Measurements from ENCODE around the gene SAMD3.
"Not testable (repeated sequence)": the region's sequence is repeated elsewhere in the genome, so short reads cannot be mapped to it uniquely, and the experiment has no call there.

SAMD3 gene, protein sequence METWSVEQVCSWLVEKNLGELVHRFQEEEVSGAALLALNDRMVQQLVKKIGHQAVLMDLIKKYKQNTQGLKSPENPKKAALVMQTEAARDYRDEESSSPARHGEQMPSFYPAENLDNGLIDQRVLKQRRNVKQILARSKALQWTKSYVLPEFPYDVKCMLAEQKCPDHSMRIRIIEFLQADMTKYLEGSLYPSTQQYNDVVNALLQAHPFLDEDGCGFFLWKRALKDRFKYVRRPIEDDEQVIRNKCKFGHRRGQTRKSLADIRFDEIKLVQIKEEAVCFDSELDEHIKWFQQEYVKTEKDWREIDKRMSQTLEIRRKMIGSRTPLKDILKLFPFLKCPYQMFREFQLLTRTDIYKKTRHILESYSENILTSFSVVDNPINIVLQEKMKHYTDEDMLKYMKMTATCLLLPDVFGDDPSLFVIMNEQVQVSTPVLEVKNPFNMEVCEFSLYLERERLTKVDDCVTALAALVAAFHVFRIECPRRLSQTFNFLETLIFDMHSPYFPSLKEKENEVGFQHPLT

GRCh38 chr6:130222775-130223174, at the start of gene SAMD3:
Gene SAMD3 (minus strand): TSS chr6:130222951. CDS start chr6:130215273, 7,678 bp downstream.
- no peak for DNase-seq

GRCh38 chr6:130269969-130270635, 47.4 kb upstream of the SAMD3 start:
- DNase-seq: no peak

DNA sequence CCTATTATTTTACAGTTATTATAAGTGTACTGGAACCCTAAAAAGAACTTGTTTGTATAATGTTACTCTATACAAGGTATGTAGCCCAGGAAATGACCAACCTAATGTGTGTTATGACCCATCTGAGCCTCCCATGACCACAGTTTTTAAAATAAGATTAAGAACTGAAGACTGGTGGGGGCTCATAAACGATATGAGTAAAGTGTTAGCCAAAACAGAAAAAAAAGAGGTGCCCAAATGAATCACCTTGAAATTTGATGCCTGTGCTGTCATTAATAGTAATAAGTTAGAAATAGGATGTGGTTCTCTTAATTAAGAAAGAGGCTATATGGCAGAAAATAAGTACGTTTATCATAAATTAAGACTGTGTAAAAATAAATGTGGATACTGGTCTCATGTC, 42.8 kb upstream of the SAMD3 start:
- not testable (repeated sequence) for DNase-seq

GRCh38 chr6:130262008-130262407, 39.3 kb upstream of the SAMD3 start:
- no peak for DNase-seq

DNA sequence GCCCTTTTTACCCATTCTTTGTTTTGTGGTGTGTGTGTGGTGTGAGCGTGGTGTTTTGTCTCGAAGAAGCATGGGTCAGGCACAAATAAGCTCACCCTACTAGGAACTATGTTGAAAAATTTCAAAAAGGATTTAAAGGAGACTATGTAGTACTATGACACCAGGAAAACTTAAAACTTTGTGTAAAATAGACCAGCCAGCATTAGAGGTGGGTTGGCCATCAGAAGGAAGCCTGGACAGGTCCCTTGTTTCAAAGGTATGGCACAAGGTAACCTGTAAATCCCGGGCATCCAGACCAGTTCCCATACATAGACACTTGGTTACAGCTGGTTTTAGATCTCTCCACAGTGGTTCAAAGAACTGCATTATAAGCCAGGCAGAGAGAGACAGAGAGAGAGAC, 38.8 kb upstream of the SAMD3 start:
- DNase-seq: not testable (repeated sequence)

DNA sequence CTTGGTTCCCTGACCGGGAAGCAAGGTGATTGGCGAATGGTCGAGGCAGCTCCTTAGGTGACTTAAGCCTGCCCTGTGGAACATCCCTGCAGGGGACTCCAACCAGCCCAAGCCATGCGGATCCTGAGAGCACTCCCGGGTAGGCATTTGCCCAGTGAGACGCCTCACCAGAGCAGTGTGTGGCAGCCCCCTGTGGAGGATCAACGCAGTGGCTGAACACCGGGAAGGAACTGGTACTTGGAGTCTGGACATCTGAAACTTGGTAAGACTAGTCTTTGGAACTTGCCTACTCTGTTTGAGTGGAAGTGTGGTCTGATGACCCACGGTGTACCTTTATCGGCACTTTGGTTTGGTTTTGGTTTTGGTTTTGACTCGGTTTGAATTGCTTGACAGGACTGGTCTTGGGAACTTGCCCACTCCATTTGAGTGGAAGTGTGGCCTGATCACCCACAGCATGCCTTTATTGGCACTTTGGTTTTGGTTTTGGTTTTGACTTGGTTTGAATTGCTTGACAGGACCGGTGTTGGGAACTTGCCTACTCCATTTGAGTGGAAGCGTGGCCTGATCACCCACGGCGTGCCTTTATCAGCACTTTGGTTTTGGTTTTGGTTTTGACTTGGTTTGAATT, 38.0 kb upstream of the SAMD3 start:
- not testable (repeated sequence) for DNase-seq

DNA sequence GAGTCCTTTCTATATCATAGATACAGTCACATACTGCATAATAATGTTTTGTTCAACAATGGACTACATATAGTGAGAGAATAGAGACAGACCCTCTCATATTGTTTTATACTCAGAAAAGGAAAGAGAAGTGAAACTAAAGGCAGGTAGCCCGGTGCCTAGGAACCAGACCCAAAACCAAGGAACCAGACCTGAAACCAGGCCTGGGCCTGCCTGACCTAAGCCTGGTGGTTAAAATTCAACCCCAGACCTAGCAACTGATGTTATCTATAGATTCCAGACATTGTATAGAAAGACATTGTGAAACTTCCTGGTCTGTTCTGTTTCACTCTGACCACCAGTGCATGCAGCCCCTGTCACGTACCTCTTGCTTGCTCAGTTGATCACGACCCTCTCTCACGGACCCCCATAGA, 37.3 kb upstream of the SAMD3 start:
- DNase-seq: not testable (repeated sequence)

DNA sequence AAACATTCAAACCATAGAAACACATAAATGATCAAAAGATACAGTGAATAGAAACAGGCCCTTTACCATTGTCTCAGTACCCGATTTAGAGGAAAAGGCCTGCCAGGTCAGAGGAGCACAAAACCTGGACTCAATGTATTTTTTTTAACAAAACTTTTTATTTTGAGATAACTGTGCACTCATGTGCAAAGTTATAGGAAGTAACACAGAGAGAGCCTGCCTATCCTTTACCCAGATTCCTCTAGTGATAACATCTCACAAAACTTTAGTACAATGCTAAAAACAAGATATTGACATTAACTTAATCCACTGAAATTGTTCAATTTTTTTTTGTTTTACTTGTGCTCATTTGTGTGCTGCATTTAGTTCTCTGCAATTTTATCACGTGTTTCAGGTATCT, 36.8 kb upstream of the SAMD3 start:
- no peak for DNase-seq

DNA sequence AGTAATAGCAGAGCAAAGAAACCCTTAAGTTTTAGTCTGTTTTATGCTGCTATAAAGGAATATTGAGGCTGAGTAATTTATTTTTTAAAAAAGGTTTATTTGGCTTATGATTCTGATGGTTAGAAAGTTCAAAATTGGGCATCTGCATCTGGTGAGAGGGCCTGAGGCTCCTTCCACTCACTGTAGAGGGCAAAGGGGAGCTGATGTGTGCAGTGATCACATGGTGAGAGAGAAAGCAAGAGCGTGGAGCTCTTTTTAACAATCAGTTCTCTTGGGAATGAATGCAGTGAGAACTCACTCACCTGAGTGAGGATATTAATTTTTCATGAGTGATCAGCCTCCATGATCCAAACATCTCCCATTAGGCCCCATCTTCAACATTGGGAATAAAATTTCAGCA, 36.4 kb upstream of the SAMD3 start:
- DNase-seq: no peak

DNA sequence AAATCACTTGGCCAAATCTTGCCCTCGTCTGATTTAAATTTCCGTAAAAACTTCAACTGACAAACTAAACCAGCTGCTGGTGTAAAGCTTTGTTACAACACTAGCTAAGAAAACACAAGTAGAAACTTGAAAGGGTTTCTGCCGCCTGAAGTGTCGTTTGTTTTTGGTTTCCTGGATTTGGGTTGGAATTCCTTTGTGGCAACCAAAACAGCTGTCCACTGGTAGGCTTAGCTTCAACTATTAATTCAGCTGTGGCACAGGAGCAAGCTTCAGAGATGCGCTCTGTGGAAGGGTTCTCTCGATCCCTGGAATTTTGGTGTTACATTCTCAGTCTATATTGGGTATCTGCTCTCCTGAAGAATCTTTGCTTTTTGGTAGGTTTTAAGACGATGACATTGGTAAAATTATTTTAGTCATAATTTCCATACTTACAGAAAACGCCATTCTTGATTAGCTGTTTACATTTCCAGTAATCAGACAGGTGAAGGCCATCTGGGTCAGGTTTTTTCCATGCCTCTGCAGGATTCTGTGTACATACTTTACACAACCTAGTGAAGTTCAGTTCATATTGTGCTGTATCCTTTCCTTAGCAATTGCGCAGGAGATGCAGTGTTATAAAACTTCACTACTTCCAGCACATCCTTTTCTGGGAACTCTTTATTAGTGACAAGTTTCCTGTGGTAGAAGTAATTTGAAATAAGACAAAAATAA, 29.9 kb upstream of the SAMD3 start:
- no peak for DNase-seq

DNA sequence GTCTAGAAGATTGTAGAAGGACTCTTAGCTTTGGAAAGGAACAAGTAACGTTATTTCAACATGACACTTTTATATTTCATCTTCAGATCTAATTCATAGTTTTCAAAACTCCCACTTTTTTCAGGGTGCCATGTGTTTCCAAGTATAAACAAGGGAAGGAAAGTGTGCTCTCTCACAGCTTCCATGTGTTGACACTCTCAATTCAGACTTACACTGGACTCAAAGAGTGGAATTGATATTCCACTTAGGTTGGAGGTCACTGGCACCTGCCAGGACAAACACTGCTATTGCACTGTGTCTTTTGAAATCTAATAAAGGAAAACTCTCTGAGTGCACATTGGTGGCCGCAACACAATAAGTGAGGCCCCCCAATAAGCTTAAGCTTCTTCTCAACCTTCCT, 22.5 kb upstream of the SAMD3 start:
- no peak for DNase-seq

DNA sequence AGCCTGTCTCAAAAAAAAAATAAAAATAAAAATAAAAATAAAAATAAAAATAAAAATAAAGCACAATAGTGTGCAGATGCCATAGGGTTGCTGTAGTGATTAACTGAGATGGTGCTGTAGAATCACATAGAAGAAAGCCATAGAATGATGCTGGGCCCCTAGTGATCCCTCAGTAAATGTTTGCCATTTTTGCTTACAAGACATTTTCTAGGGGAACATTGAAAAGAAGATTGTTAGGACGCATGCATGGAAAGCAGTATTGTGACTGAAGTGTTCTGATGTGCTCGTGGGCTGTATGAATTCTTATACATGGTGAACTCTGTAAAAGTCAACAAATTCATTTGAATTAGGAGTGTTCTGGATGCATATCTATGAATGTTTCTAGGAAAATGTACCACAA, 22.0 kb upstream of the SAMD3 start:
- no peak for DNase-seq

- DNase-seq: no peak
These were observed 17.5 kb upstream of the SAMD3 start for GRCh38 chr6:130240232-130240631.

DNA sequence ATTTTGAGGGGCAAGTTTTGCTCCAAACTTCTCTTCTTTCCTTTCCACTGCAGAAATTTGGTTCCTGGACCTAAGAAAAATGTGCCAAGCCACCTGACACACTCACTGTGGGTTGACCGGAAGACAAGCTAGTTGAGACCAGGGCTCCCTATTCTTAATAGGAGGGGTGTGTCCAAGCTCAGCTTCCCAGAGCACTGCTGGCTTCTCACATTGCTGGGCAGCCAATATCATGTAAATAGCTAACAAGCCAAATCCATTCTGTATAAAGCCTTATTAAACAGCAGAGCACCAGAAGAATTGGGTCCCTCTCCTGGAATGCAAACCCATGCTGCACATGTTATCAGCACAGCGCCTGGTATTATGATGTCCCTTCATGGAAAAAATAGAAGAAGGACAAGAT, 17.0 kb upstream of the SAMD3 start:
- DNase-seq: no peak

- no peak for DNase-seq
These were observed 10.6 kb upstream of the SAMD3 start for GRCh38 chr6:130233330-130233729.

GRCh38 chr6:130230531-130230930, 7.8 kb upstream of the SAMD3 start:
- not testable (repeated sequence) for DNase-seq

DNA sequence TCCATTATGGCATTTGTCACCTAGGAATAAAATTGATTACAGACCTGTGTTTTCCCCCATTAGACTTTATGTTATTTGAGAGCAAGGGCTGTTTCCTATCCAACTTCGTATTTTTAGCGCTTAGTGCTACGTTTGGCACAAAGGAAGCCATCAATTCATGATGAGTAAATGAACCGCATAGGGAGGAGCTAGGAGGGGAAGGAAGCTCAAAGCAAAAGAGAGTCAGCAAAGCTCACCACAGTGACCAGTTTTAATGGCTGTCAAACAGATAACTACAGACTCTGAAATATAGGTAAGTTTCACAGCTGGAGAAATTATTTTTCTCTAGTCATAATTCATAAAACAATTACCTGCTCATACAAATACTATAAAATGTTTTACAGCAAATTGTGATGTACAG, 6.9 kb upstream of the SAMD3 start:
- DNase-seq: no peak

GRCh38 chr6:130223508-130223907, 757 bp upstream of the SAMD3 start:
- DNase-seq: no peak

DNA sequence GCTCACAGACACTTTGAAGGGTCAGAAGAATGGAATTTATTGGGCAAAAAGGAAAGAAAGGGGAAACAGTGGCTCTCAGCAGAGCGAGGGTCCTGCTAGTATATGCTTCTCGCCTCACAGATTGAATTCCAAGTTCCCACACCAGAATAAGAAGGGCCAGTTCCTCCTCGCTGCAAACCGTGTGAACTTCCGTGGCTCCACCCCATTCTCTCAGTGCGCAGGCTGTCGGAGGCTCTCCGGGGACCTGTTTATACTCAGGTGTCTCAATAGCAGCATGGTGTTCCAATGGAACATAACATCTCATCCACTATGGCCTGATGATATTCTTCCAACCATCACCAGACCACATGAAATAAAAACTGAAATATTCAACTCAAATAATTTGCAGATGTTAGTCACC, 4.6 kb downstream of the SAMD3 start:
- no peak for DNase-seq

GRCh38 chr6:130216620-130217019, 6.1 kb downstream of the SAMD3 start:
- no peak for DNase-seq

GRCh38 chr6:130215526-130215925, 7.2 kb downstream of the SAMD3 start:
- DNase-seq: no peak

DNA sequence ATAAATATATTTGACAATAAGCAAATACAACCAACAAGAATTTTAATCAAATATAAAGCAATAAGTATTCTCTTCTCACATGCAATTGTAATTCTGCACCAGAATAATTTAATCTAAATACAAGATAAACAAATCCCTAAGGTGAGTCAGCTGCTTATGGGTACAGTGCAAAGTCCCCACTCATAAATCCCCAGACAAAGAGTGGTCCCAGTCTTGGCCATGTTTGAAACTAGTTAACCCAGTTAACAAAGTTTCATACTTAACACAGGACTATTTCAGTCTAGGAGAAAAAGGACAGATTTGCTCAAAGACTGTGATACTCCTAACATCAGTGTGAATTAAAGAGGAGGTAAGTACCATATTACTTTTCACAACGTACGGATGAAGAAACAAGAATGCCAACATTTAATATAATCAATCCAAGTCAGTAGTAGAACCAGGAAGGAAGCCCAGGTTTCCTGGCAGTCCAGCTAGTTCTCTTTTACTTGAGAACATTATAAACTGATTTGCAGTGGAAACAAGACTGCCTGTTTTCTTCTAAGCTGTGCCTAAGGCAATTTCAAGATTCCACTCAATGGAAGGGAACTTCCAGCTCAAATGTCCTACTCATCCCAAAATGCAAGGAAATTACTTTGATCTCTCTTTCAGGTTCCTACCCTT, 10.4 kb downstream of the SAMD3 start:
- no peak for DNase-seq

GRCh38 chr6:130211691-130212090, 11.1 kb downstream of the SAMD3 start:
- DNase-seq: no peak
